Activated gamma-delta T cell treated with anti-CD3 and anti-CD28 coated beads, Interleukin-2, amount 50 U/mL, for 16 hours (primary cell): ENCODE measurements around the gene DPEP1.
"Not testable (repeated sequence)": the region's sequence is repeated elsewhere in the genome, so short reads cannot be mapped to it uniquely, and the experiment has no call there.

Experiments
- DNase-seq: peaks from one replicate; pipeline ENCODE4 v3.0.0-alpha.2; 2020; ENCODE audit warnings: low read depth

Gene DPEP1

GRCh38 chr16:89613231-89613953 lies at the start of gene DPEP1:
Gene DPEP1 (plus strand): TSS chr16:89613642. CDS start chr16:89630411, 16,769 bp downstream.
- no peak for DNase-seq

- DNase-seq: no peak
Measured at GRCh38 chr16:89564476-89565255, 48.8 kb upstream of the DPEP1 start.

DNA sequence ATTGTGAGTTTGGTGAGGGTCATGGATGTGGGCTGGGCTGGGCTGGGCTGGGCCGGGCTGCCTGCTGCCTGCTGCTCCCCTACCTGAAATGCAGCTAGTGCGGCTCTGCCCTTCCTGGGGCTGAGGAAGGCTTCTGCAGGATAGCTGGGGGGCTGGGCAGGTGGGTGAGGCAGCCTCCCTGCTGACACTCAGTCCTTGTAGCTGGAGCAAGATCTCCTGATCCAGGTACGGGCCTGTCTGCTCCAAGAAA lies 48.3 kb upstream of the DPEP1 start:
- no peak for DNase-seq

DNA sequence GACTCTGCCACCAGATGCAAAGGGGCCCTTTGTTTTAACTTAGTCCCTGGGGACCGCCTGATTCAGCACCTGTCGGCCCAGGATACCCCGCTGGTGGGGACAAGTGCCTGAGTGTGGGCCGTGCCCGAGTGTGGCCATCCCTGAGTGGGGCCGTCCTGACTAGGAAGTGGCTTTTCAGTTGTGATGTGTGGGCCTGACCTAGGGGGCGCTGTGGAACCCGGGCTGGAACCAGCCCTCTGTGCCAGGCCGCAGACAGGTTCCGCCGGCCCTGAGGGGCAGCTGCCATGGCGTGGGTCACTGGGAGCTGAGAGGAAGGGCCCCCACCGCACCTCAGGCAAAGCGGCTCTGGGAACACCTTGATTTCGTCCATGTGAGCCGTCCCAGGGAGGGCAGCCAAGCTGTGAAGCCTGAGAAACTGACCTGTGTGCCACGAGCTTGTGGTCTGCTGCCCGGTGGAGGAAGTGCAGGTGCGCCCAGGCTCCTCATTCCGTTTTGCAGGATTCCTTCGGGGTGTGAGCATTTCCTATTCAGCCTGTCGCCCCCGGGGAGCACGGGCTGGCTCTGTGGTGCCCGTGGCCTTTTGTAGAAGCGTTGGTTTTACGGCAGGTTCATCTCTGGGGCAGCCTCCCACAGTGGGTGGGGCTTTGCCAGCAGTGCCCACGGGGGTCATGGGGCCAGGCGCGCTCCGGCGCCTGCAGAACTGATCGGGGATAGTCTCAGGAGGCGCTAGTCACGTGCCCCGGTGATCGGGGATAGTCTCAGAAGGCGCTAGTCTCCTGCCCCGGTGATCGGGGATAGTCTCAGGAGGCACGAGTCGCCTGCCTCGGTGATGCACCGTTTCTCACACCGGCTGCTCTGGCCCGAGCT lies 47.7 kb upstream of the DPEP1 start:
- no peak for DNase-seq

GRCh38 chr16:89567656-89568594 lies 45.5 kb upstream of the DPEP1 start:
- no peak for DNase-seq

DNA sequence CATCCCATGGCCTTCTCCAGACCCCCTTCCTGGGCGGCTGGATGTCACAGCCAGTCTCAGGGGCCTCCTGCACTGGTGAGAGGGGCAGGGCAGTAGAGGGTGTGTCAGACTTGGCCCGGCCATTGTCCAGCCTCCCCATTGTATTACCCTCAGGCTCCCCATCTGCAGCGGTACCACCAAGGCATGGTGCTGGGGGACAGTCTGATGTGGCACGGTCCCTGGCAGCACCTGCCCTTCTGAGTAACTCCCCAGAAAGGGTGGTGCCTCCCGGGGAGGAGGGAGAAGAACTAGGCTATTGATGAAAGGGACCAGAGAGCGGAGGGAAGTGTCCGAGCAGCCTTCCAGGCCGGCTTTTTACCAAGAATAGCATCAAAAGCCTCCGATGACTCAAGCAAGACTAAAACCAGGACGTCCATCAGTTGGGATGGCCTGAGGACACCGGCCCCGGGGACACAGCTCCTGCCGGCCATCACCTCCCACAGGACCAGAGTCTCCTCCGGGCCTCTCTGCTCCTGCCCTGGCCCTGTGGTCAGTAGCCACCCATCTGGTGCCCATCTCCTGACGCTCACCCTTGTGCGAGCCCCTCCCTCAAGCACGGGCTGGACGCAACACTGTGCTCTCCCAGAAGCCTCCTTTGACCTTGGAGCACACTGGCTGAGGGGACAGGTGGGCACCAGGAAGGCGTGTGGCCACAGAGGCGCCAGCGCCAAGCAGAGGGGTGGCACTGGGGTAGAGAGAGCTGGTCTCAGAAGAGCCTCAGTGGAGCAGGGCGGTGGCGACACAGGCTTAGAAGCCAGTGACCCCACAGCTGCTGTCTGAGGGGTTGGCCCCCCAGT lies 43.7 kb upstream of the DPEP1 start:
- DNase-seq: no peak

GRCh38 chr16:89570342-89570923 lies 43.0 kb upstream of the DPEP1 start:
- no peak for DNase-seq

DNA sequence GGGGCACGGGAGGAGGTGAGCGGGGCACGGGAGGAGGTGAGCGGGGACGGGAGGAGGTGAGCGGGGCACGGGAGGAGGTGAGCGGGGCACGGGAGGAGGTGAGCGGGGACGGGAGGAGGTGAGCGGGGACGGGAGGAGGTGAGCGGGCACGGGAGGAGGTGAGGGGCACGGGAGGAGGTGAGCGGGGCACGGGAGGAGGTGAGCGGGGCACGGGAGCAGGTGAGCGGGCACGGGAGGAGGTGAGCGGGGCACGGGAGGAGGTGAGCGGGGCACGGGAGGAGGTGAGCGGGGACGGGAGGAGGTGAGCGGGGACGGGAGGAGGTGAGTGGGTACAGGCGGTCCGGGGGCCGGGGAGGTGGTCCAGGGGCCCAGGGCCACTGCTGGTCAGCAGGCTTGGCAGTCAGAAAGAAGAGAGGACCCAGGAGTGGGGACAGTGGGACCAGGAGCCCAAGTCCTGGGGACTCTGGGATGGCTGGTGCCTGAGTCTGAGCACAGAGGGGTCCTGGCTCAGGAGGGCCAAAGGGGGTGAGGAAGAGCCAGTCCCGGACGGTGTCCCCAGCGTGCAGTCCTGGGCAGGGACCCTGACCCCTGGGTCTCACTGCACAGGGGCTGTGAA lies 42.4 kb upstream of the DPEP1 start:
- not testable (repeated sequence) for DNase-seq

GRCh38 chr16:89571636-89572035 lies 41.8 kb upstream of the DPEP1 start:
- DNase-seq: no peak

- no peak for DNase-seq
Measured at GRCh38 chr16:89572073-89572484, 41.4 kb upstream of the DPEP1 start.

DNA sequence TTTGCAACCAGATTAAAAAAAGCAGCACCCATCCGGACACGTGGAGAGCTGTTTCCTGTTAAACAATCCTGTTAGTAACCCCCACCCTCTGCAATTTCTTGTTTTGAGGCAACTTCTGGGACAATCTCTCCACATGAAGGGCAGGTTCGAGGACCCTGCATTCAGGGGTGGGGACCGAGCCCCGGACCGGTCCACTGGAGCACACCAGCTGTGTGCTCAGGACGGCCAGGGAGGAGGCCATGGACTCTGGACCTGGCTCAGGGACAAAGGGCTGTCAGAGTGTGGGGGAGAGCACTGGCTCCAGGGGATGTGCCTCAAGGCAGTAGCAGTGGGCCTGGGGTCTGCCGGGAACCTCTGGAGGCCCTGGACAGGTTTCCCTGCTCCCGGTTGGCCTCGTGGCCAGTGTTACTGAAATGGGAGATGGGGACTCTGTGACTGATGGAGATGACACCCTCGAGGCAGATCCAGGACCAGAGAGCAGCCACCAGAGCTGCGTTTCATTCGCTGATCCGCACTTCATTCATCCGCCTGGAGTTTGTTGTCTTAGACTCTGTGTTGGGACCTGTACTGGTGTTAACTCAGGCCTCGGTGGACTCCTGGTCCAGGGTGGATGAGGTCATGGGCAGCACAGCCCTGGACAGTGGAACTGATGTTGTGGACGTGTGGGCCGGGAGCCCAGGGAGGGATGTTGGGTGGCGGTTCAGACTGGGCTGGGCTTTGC lies 40.8 kb upstream of the DPEP1 start:
- DNase-seq: no peak

DNA sequence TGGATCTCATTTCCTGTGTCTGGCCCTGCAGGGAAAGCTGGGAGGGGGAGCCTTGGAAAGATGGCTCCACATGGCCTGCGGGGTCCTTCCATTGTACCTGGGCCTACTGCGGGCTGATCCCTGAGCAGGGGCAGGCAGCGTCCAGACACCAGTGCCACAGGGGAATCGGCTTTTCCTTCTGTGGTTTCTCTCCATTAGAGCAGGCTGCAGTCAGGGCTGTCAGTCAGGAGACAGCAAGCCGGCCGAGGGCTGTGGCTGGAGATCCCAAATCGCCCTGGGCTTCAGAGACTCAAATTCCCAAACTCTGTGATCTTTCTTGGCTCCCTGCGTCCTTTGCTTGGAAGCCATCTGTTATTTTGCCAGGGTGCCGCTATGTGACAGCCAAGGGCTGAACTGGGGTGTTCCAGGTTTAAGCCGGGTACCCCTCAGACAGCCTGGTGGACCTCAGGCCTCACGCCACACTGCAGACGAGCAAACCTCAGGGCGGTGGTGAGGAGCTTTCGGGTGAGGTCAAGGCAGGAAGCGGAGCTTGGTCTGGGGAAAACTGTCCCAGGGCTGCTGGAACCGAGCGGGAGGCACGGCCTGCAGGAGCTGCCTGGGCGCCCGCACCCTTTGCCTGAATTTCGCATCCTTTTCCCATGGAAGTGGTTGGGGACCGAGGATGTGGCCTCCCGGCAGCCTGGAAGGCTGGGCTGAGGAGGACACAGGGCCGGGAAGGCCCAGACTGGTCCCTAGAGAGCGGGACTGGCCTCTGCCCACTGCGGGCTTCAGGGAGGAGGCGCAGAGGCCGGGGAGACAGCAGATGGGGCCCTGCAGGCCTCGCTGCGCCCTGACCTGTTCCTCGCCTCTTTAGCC lies 39.4 kb upstream of the DPEP1 start:
- no peak for DNase-seq

DNA sequence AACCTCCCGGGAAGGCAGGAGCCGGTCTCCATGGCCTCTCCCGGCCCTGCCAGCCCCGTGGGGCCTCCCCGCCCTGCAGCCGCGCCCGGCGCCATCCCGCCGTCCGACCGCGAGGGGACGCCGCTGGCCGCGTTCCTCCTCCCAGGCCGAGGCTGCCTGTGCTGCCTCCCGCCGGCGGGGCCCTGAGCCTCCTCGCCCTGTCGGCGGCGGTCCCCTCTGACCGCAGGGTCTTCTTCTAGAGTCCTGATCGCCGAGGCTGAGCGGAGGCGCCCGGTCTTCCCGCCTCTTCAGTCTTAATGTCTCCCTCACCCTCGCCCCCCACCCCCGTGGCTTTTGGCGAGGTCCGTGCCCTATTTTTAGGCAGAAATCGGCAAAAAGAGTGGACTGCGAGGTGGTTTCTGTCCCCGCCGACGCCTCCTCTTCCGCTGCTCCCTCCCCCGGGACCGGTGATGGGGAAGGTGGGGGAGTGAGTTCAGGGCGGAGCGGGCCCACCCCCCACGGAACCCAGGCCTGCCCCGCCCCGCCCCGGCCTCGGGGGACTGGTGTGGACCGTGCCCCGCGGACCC lies 38.7 kb upstream of the DPEP1 start:
- peak; percentile 45 for DNase-seq

- no peak for DNase-seq
Measured at GRCh38 chr16:89575247-89576152, 37.9 kb upstream of the DPEP1 start, which contains the start of gene CPNE7. Gene CPNE7 (plus strand): TSS chr16:89575758. CDS start chr16:89575898, 140 bp downstream.

DNA sequence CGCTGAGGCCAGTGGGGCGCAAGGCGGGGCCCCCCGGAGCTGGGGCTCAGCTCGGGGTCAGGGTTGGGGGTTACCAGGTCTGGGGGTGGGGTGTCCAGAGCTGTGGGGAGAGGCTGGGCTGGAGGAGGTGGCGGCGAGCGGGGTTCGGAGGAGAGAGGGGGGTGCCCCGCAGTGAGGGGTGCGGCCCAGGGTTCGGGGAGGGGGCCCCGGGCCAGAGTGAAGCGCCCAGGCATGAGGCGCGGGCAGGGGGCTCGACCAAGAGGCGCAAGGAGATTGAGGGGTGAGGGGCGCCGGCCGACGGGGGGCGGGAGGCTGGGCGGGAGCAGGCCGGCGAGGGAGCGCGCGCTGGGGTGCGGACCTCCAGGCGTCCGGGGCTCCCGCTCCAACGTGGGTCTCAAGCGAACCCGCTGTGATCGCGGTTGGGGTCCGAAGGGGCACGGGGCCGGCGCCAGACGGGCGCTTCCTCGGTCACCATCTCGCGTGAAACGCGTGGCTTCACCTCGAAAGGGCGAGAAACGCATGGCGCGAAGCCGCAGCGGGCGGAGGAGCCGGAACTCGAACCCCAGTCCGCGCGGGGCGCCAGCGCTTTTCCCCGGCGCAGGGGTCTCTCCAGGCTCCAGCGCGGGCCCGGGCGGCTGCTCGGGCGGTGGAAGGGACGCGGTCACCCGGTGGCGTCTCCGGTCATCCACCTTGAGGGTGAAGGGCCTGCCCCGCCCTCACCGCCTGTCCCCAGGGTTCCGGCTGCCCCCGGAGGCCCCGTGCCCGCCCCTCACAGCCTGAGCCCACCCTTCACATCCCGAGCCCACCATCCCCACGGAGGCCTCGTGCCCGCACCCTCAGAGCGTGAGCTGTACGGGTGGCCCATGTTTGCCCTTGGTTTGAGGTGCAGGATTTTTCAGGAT lies 37.0 kb upstream of the DPEP1 start:
- DNase-seq: no peak
